HepG2 (cell line): ENCODE results near the gene HES1. TPM values are rescaled to one million over a fixed set of nuclear protein-coding genes. Genes with fewer than 3 reads are reported as not detected.
A peak's percentile ranks its signal among the peaks of the same experiment; 100 is the strongest.

Source experiments
- ETV6 ChIP-seq: sonication (generic); formaldehyde crosslinking; conservative IDR thresholded peaks from 2 replicates; pipeline ENCODE4 v1.4.0; 2020; ENCODE audit warnings: missing genetic modification reagents
- EZH2 ChIP-seq: conservative IDR thresholded peaks from 2 replicates; pipeline ENCODE4 v1.6.1; 2012; ENCODE audit warnings: mild to moderate bottlenecking, low read depth, low read length, moderate library complexity
- HIC2 ChIP-seq: sonication (generic); formaldehyde crosslinking; IDR thresholded peaks from 2 replicates; pipeline ENCODE4 v1.9.0; 2022; ENCODE audit warnings: low read depth, missing genetic modification reagents
- KDM5B ChIP-seq: sonication (generic); formaldehyde crosslinking; IDR thresholded peaks from 2 replicates; pipeline ENCODE4 v1.4.0; 2020; ENCODE audit warnings: missing genetic modification reagents, mild to moderate bottlenecking, borderline replicate concordance
- NBN ChIP-seq: fragments of 450-650 bp; conservative IDR thresholded peaks from 2 replicates; pipeline ENCODE4 v1.6.1; 2017
- NCOA1 ChIP-seq: sonication (generic); formaldehyde crosslinking; IDR thresholded peaks from 2 replicates; pipeline ENCODE4 v1.9.0; 2021; ENCODE audit warnings: missing genetic modification reagents
- RAD21 ChIP-seq: fragments of 450-650 bp; formaldehyde crosslinking; IDR thresholded peaks from 2 replicates; pipeline ENCODE4 v1.5.0; 2020; ENCODE audit warnings: mild to moderate bottlenecking
- TCF7 ChIP-seq: sonication (generic); IDR thresholded peaks from 2 replicates; pipeline ENCODE4 v1.6.1; 2016; ENCODE audit warnings: antibody characterized with exemption, low read depth
- ZFP1 ChIP-seq: IDR thresholded peaks from 2 replicates; pipeline ENCODE4 v1.6.1; 2016
- ZKSCAN5 ChIP-seq: sonication (generic); formaldehyde crosslinking; IDR thresholded peaks from 2 replicates; pipeline ENCODE4 v1.5.1; 2020; ENCODE audit warnings: mild to moderate bottlenecking, missing genetic modification reagents
- ZNF230 ChIP-seq: sonication (generic); formaldehyde crosslinking; IDR thresholded peaks from 2 replicates; pipeline ENCODE4 v1.4.0; 2020; ENCODE audit warnings: mild to moderate bottlenecking, missing genetic modification reagents
- ZNF335 ChIP-seq: sonication (generic); formaldehyde crosslinking; IDR thresholded peaks from 2 replicates; pipeline ENCODE4 v1.4.0; 2020; ENCODE audit warnings: missing genetic modification reagents
- polyA plus RNA-seq, 8 experiments: library from polyadenylated mRNA; depleted of rRNA in 3 of 8; stranded (reverse) in 7 of 8; unstranded in 1 of 8; fragments of >200 nt; fragmentation: Illumina TruSeq in 4 of 8; extraction: Trizol in 4 of 8; gene quantifications; 2 replicates each; pipeline versions ENCODE4 v1.2.1 to v1.2.3, GENCODE V29; 2011 to 2016; ENCODE audit warnings: low read depth in 4 of 8, missing spikeins in 1 of 8, mixed read lengths in 1 of 8; ENCODE audit not compliant: insufficient read depth in 1 of 8
- total RNA-seq, 5 experiments: library from RNA; depleted of rRNA; stranded (reverse); fragments of >200 nt; fragmentation: Illumina TruSeq; extraction: Trizol; gene quantifications; 2 replicates each; pipeline ENCODE4 v1.2.3, GENCODE V29; 2016; ENCODE audit warnings: low read depth in 1 of 5
- TF ChIP-seq, protein P1 (sequence below): sonication (generic); formaldehyde crosslinking; IDR thresholded peaks from 2 replicates; pipeline ENCODE4 v1.5.0; 2020; ENCODE audit warnings: mild to moderate bottlenecking, missing genetic modification reagents, borderline replicate concordance
- TF ChIP-seq, protein P2 (sequence below): sonication (generic); formaldehyde crosslinking; IDR thresholded peaks from 2 replicates; pipeline ENCODE4 v1.4.0; 2020; ENCODE audit warnings: missing genetic modification reagents
- TF ChIP-seq, protein P3 (sequence below): sonication (generic); formaldehyde crosslinking; IDR thresholded peaks from 2 replicates; pipeline ENCODE4 v1.4.0; 2020; ENCODE audit warnings: missing genetic modification reagents
- TF ChIP-seq, protein P4 (sequence below): sonication (generic); formaldehyde crosslinking; IDR thresholded peaks from 2 replicates; pipeline ENCODE4 v1.5.1; 2020; ENCODE audit warnings: mild to moderate bottlenecking, missing genetic modification reagents, moderate library complexity

The HES1 gene
- total and polyA plus RNA-seq, 2 of the 13 experiments (the other 11 are each of a cell fraction or from before 2014, with no cell fraction given), result 15.4 to 19.8 TPM

GRCh38 chr3:194101592-194102432, 34.1 kb upstream of the HES1 start (continued):
- TF ChIP-seq HIC2 (CRISPR knock-in tag) (no peak), ZKSCAN5 (CRISPR knock-in tag) (no peak), RAD21 (0 out of 2 replicates have a peak, but pooled peaks have one; percentile 24), NCOA1 (no peak), EZH2 (no peak), KDM5B (peak; percentile 72; the same call in 1 of the 2 replicates), ETV6 (CRISPR knock-in tag) (no peak), ZNF335 (CRISPR knock-in tag) (no peak), ZFP1 (CRISPR knock-in tag) (0 out of 2 replicates have a peak, but pooled peaks have one; percentile 25), ZNF230 (0 out of 2 replicates have a peak, but pooled peaks have one; percentile 56), TCF7 (no peak), NBN (no peak)
- TF ChIP-seq, protein P1, sequence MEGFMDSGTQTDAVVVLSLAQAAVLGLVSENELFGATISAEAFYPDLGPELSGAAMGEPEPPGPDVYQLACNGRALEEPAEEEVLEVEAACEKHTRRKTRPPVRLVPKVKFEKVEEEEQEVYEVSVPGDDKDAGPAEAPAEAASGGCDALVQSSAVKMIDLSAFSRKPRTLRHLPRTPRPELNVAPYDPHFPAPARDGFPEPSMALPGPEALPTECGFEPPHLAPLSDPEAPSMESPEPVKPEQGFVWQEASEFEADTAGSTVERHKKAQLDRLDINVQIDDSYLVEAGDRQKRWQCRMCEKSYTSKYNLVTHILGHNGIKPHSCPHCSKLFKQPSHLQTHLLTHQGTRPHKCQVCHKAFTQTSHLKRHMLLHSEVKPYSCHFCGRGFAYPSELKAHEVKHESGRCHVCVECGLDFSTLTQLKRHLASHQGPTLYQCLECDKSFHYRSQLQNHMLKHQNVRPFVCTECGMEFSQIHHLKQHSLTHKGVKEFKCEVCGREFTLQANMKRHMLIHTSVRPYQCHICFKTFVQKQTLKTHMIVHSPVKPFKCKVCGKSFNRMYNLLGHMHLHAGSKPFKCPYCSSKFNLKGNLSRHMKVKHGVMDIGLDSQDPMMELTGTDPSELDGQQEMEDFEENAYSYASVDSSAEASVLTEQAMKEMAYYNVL (CRISPR knock-in tag), result no peak; the same call in 1 of the 2 replicates
- TF ChIP-seq, protein P2, sequence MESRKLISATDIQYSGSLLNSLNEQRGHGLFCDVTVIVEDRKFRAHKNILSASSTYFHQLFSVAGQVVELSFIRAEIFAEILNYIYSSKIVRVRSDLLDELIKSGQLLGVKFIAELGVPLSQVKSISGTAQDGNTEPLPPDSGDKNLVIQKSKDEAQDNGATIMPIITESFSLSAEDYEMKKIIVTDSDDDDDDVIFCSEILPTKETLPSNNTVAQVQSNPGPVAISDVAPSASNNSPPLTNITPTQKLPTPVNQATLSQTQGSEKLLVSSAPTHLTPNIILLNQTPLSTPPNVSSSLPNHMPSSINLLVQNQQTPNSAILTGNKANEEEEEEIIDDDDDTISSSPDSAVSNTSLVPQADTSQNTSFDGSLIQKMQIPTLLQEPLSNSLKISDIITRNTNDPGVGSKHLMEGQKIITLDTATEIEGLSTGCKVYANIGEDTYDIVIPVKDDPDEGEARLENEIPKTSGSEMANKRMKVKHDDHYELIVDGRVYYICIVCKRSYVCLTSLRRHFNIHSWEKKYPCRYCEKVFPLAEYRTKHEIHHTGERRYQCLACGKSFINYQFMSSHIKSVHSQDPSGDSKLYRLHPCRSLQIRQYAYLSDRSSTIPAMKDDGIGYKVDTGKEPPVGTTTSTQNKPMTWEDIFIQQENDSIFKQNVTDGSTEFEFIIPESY (CRISPR knock-in tag), result no peak; the same call in 1 of the 2 replicates
- TF ChIP-seq, protein P3, sequence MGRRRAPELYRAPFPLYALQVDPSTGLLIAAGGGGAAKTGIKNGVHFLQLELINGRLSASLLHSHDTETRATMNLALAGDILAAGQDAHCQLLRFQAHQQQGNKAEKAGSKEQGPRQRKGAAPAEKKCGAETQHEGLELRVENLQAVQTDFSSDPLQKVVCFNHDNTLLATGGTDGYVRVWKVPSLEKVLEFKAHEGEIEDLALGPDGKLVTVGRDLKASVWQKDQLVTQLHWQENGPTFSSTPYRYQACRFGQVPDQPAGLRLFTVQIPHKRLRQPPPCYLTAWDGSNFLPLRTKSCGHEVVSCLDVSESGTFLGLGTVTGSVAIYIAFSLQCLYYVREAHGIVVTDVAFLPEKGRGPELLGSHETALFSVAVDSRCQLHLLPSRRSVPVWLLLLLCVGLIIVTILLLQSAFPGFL, result 0 out of 2 replicates have a peak, but pooled peaks have one; percentile 17
- TF ChIP-seq, protein P4, sequence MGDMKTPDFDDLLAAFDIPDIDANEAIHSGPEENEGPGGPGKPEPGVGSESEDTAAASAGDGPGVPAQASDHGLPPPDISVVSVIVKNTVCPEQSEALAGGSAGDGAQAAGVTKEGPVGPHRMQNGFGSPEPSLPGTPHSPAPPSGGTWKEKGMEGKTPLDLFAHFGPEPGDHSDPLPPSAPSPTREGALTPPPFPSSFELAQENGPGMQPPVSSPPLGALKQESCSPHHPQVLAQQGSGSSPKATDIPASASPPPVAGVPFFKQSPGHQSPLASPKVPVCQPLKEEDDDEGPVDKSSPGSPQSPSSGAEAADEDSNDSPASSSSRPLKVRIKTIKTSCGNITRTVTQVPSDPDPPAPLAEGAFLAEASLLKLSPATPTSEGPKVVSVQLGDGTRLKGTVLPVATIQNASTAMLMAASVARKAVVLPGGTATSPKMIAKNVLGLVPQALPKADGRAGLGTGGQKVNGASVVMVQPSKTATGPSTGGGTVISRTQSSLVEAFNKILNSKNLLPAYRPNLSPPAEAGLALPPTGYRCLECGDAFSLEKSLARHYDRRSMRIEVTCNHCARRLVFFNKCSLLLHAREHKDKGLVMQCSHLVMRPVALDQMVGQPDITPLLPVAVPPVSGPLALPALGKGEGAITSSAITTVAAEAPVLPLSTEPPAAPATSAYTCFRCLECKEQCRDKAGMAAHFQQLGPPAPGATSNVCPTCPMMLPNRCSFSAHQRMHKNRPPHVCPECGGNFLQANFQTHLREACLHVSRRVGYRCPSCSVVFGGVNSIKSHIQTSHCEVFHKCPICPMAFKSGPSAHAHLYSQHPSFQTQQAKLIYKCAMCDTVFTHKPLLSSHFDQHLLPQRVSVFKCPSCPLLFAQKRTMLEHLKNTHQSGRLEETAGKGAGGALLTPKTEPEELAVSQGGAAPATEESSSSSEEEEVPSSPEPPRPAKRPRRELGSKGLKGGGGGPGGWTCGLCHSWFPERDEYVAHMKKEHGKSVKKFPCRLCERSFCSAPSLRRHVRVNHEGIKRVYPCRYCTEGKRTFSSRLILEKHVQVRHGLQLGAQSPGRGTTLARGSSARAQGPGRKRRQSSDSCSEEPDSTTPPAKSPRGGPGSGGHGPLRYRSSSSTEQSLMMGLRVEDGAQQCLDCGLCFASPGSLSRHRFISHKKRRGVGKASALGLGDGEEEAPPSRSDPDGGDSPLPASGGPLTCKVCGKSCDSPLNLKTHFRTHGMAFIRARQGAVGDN (CRISPR knock-in tag), result peak; percentile 84
